Measurements from ENCODE around the gene SAP30.

The SAP30 gene

GRCh38 chr4:173367946-173368345 is 2.8 kb upstream of the SAP30 start:
- DNase-seq, result no peak

- peak; percentile 35 for DNase-seq
Measured at GRCh38 chr4:173370130-173370476, 651 bp upstream of the SAP30 start.

DNA sequence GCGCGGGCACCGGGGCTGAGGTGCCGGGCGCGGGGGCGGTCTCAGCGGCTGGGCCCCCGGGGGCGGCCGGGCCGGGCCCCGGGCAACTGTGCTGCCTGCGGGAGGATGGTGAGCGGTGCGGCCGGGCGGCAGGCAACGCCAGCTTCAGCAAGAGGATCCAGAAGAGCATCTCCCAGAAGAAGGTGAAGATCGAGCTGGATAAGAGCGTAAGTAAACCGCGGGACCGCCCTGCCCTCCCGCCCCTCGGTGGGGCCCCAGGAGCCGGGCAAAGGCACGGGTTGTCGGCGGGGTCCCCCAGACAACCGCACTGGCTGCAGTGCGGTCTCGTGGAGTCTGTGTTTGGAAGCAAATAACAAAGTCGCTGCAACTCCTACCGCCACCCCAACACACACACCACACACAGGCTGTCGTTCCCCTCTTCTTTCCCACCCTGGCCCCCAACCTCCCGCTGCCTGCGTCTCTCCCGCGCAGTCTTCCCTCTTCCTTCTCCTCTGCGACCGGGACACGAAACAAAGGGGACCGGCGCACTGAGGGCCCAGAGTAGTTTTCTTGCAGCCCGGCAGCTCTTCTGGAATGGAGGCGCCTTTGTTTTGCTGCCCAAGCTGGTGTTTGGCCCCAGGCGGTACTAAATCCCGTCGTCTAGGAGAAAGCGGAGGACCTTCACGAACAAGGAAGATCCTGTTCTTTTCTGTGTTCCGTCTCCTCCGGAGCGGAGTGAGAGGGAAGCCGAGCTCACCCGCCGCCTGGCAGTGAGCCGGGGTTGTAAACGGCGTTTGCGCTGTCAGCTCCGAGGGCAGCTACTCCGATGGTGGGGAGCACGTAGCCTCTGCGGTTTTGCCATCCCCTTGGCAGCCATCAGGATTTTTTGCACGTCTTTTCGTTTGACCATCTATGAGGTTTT is 788 bp downstream of the SAP30 start:
- DNase-seq, result peak; percentile 49

- no peak for DNase-seq
Measured at GRCh38 chr4:173374588-173374987, 3.8 kb downstream of the SAP30 start.

DNA sequence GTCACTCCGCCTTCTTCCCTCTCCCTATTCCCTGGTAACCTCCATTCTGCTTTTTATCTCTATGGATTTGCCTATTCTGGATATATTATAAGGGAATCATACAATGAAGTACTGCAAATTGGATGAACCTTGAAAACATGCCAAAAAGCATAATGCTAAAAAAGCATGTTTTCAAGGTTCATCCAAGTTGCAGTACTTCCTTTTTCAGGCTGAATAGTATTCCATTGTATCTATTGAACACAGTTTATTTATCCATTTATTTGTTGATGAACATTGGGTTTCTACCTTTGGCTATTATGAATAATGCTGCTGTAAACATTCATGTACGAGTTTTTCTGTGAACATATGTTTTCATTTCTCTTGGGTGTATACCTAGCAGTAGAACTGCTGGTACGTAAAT is 9.2 kb downstream of the SAP30 start:
- DNase-seq, result no peak

- DNase-seq, result no peak
Measured at GRCh38 chr4:173380987-173381386, 10.2 kb downstream of the SAP30 start.

- DNase-seq, result no peak
Measured at GRCh38 chr4:173381610-173382009, 10.9 kb downstream of the SAP30 start.

- no peak for DNase-seq
Measured at GRCh38 chr4:173382349-173382748, 11.6 kb downstream of the SAP30 start.

- no peak for DNase-seq
Measured at GRCh38 chr4:173386751-173387150, 16.0 kb downstream of the SAP30 start.

DNA sequence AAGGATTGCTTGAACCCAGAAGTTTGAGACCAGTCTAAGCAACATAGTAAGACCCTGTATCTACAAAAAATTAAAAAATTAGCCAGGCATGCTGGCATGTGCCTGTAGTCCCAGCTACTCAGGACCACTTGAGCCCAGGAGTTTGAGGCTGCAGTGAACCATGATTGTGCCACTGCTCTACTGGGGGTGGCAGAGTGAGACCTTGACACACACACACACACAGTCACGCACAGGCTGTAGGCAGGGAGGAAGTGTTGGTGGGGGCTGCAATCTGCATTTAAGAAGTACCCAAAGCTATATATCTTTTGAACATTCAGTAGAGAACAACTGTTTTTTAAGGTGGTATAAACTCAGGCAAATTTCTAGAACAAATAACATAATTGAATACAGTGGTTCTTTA is 20.9 kb downstream of the SAP30 start:
- no peak for DNase-seq

GRCh38 chr4:173397604-173398003 is 26.9 kb downstream of the SAP30 start:
- DNase-seq, result no peak

GRCh38 chr4:173398220-173398619 is 27.5 kb downstream of the SAP30 start:
- DNase-seq, result no peak

DNA sequence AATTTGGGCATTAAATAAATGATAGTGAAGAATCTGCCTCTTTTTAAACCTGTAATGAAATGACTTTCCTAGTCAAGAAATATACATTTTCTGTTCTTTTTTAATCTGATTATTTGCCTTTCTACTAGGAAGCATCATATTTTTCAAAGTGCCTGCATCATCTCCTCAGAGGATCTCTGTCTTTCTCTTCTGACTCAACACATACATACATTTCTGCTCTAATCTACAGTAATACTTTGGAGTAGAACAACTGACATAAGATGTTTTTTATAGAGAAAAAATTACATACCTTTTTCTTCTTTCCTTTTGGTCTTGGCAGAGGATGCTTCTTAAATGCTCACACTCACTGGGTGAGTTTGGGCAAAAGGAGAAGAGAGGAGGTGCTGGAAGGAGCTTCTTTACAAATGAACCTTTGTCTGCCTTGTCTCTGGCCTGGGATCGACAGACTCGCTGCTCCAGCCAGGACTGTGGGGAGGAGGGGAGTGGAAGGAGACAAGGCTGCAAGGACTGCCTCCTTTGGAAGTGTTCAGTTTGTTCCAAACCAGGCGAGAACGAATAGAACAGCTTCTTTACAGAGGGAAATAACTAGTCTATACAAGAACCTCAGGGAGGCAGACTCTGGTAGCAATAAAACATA is 28.1 kb downstream of the SAP30 start, which contains the start of gene SCRG1:
TSS of gene SCRG1 (minus strand) at position 338 of the 637 bp plus-strand sequence. CDS start 7,702 bp downstream, outside the sequence.
- no peak for DNase-seq

DNA sequence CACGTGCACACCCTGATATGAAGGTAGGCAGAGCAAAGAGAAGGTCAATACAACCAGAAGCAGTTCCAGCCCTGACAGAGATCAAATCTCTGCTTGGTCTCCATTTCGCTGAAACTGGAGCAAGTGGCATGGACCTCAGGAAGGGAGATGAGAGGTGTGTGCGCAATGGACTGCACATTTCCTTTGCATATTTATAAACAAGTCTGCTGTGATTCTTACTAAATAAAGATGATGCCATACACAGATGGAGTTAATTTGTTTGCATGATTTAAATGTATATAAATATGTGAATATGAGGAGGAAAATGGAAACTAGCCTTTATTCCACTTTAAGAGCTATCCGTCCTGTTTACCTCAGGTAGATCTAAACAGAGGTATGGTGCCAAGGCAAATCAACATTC is 30.3 kb downstream of the SAP30 start:
- DNase-seq, result no peak

DNA sequence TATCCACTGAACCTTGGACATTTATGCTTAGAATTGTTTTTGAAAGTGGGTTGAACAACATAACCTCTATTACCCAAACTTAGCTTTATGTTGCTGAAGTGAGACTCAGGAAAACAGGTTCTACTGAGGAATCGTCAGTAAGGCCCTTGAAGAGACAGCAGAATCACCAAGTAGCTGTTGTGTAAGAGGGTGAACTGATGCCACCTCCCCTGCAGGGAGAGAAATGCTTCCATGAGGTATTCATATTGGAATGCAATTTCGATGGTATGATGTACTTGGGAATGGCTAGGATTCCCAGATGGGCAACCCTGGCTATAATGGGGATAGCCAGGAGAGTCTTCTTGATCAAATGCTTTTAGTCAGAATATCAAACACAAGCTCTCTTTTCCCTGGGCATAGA is 32.3 kb downstream of the SAP30 start:
- no peak for DNase-seq

- DNase-seq, result no peak
Measured at GRCh38 chr4:173404296-173404865, 33.6 kb downstream of the SAP30 start.

DNA sequence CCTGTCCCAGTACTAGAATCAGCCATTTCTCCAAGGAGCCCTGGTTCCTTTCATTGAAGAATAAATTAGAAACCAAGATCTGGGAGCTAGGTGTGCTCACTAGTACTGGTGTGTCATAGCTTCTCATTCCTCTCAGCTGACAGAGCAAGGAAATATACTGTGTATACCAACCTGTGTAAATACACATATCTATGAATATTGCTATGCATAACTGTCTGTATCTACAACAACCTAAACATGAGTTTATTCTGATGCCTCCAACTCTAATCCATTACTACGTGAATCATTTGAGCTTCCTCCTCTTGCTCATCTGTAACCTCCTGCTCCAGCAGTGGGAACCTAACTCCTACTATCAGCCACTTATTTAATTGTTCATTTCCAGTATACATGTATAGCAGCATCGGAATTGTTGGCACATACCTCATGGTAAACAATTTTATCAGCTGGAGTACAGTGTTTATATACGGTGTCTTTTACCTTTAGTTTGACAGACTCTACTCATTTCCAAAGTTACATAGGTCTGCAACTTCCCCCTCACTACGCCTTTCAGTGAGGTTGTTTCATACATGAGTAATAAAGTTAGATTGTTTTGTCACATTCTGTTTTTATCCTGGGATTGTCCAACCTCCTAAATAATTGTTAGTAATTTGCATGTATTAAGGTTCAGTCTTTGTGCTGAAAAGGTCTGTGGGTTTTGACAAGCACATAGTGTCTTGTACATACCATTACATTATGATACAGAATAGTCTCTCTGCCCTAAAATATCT is 35.3 kb downstream of the SAP30 start:
- DNase-seq, result no peak

GRCh38 chr4:173410079-173410478 is 39.3 kb downstream of the SAP30 start:
- DNase-seq, result no peak

DNA sequence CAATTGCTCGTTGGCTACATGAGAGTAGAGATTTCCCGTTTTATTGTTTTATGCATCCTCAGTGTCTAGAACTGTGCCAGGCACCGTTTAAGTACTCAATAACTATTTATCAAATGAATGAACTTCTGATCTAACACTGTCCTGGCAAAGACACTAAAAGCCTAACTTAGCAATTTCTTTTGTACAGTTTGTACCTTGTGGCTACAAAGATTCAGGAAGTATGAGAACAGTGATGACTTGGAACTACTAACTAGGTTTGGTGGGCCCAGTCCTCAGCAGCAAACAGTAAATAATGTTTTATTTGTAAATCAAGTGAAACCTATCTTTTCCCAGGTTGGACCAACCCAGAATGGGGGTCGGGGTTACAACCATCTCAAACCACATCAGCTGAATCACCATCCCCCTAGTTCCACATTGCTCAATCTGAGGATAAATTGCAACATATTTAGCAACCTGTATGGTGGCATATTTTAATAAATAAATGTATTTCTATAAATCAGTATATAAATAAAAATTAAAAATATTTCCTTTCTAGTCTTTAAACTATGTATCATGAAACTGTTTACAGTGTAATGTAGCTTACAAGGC is 40.4 kb downstream of the SAP30 start:
- DNase-seq, result no peak

DNA sequence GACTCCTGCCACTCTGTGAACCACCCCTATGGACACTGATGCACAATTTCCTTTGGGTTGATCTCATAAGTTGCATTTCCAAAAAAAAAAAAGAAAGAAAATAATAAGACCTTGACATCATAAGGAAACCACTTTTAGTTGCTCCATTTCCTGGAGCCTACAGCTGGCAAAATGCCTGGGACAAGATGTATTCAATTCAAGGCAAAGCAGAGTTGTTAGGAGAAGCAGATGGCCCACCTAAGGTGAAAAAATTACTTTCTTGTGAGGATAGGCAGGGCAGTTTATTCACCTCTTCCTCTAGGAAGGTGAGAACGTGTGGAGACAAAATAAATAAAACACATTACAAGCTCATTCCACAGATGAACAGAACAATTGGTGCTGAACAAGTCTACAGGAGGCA is 42.3 kb downstream of the SAP30 start:
- DNase-seq, result no peak

GRCh38 chr4:173414456-173414855 is 43.7 kb downstream of the SAP30 start:
- no peak for DNase-seq

DNA sequence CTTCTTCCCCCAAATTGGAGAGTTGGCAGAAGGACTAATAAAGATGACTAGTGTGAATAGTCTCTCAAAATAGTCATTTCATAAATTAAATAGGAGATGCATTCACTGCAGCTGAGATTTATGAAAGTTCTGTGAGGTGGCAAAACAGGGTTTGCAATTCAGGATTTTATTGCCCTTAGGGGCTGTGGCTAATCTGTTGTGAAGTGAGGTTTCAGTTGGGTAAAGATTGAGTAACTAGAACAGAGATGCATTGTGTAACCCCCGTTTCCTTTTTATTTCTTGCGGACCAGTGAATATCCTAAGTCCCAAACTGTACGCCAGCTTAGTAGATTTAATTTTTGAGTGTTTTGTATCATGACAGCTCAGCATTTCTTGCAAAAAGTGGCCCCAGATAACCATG is 44.3 kb downstream of the SAP30 start:
- no peak for DNase-seq

Measured in NCI-H1105 treated with DMSO at 0.1 percent for 48 hours (cell line).